Neural progenitor cell (in vitro differentiated cells): ENCODE results near the gene AIF1. TPM values are rescaled to one million over a fixed set of nuclear protein-coding genes. Genes with fewer than 3 reads are reported as not detected.

Experiments used
- DNase-seq: peaks from one replicate; pipeline ENCODE4 v3.0.0-alpha.2; 2016; ENCODE audit warnings: low spot score
- H2AFZ ChIP-seq: fragments of 200-600 bp; sonication (generic); replicated peaks from 2 replicates; pipeline ENCODE4 v1.6.1; 2016; ENCODE audit warnings: antibody characterized with exemption
- H3F3A ChIP-seq: fragments of 200-600 bp; sonication (generic); 2 replicates; pipeline ENCODE4 v1.6.1; 2016; ENCODE audit warnings: antibody characterized with exemption, low read depth
- H3K27ac ChIP-seq: fragments of 200-600 bp; sonication (generic); 2 replicates; pipeline ENCODE4 v1.5.1; 2016; ENCODE audit warnings: mild to moderate bottlenecking
- H3K27me3 ChIP-seq: fragments of 200-600 bp; sonication (generic); 2 replicates; pipeline ENCODE4 v1.6.1; 2016; ENCODE audit warnings: mild to moderate bottlenecking, moderate library complexity
- H3K36me3 ChIP-seq: fragments of 200-600 bp; sonication (generic); 2 replicates; pipeline ENCODE4 v1.5.1; 2016
- H3K4me1 ChIP-seq: fragments of 200-600 bp; sonication (generic); 2 replicates; pipeline ENCODE4 v1.6.1; 2016; ENCODE audit warnings: mixed run types
- H3K4me2 ChIP-seq: fragments of 200-600 bp; sonication (generic); 2 replicates; pipeline ENCODE4 v1.6.1; 2016
- H3K4me3 ChIP-seq: fragments of 200-600 bp; sonication (generic); 2 replicates; pipeline ENCODE4 v1.5.1; 2016
- H3K79me2 ChIP-seq: fragments of 200-600 bp; sonication (generic); 2 replicates; pipeline ENCODE4 v1.6.1; 2016; ENCODE audit warnings: low read depth
- H3K9ac ChIP-seq: fragments of 200-600 bp; sonication (generic); 2 replicates; pipeline ENCODE4 v1.6.1; 2016
- H3K9me3 ChIP-seq: fragments of 200-600 bp; sonication (generic); 2 replicates; pipeline ENCODE4 v1.5.1; 2016; ENCODE audit warnings: low read depth
- H4K20me1 ChIP-seq: fragments of 200-600 bp; sonication (generic); 2 replicates; pipeline ENCODE4 v1.6.1; 2016; ENCODE audit warnings: low read depth
- H3K27ac Mint-ChIP-seq: 3 replicates; pipeline ENCODE4 v1.8.0; 2021; ENCODE audit warnings: mixed read lengths
- H3K27me3 Mint-ChIP-seq: 2 replicates; pipeline ENCODE4 v1.8.0; 2022; ENCODE audit warnings: low read depth, mild to moderate bottlenecking, inconsistent platforms, moderate library complexity, mixed read lengths; ENCODE audit not compliant: insufficient read depth
- H3K36me3 Mint-ChIP-seq: 3 replicates; pipeline ENCODE4 v1.8.0; 2021; ENCODE audit warnings: mixed read lengths
- H3K4me1 Mint-ChIP-seq: 3 replicates; pipeline ENCODE4 v1.8.0; 2021; ENCODE audit warnings: mixed read lengths
- H3K4me3 Mint-ChIP-seq: 3 replicates; pipeline ENCODE4 v1.8.0; 2021; ENCODE audit warnings: mild to moderate bottlenecking, moderate library complexity, mixed read lengths
- H3K9me3 Mint-ChIP-seq: 3 replicates; pipeline ENCODE4 v1.8.0; 2020; ENCODE audit warnings: mixed read lengths
- EZH2 ChIP-seq: fragments of 200-600 bp; sonication (generic); IDR thresholded peaks from 2 replicates; pipeline ENCODE4 v1.6.1; 2017; ENCODE audit warnings: antibody characterized with exemption, mild to moderate bottlenecking, moderate library complexity
- EZH2phosphoT487 ChIP-seq: fragments of 200-600 bp; sonication (generic); IDR thresholded peaks from 2 replicates; pipeline ENCODE4 v1.6.1; 2017; ENCODE audit warnings: antibody characterized with exemption
- total RNA-seq: library from RNA; depleted of rRNA; stranded (reverse); fragments of >200 nt; gene quantifications from 2 replicates; pipeline ENCODE4 v1.2.3, GENCODE V29; 2015; ENCODE audit warnings: low replicate concordance
- TF ChIP-seq, protein P1 (sequence below): fragments of 200-600 bp; sonication (generic); IDR thresholded peaks from 2 replicates; pipeline ENCODE4 v1.5.1; 2017; ENCODE audit warnings: antibody characterized with exemption, mild to moderate bottlenecking

Gene AIF1
- total RNA-seq, 1 donor from 2014 or later = not detected

DNA sequence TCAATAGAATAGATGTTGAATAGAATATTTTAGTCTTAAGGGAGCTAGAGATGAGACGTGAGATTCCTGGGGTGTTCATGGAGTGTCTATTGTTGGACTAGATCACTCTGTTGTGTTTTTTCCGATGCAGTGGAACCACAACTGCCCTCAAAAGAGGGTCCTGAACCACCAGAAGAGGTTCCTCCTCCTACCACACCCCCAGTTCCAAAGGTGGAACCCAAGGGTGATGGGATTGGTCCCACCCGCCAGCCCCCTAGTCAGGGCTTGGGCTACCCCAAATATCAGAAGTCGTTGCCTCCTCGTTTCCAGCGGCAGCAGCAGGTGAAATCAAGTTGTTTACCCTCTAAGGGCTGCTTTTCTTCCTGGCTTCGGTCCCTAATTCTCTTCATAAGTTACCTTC, 14.0 kb downstream of the AIF1 start:
- Histone ChIP-seq H3K4me3 (no peak overlapping the region), H3F3A (peaks cover 62% of the 10 kb centered on the region), H3K79me2 (peaks cover 80% of the 10 kb centered on the region), H3K27me3 (no peaks in the 10 kb centered on the region), H3K36me3 (peaks cover 31% of the 10 kb centered on the region), H3K4me1 (no peaks in the 10 kb centered on the region), H3K4me2 (no peak overlapping the region), H4K20me1 (peaks cover 89% of the 10 kb centered on the region), H3K9me3 (no peaks in the 10 kb centered on the region), H3K9ac (no peak overlapping the region), H3K27ac (no peak overlapping the region), H2AFZ (no peak overlapping the region)
- Mint-ChIP-seq H3K27me3 (peaks cover 13% of the 10 kb centered on the region), H3K4me3 (no peak overlapping the region), H3K4me1 (peaks cover 2% of the 10 kb centered on the region), H3K27ac (no peak overlapping the region), H3K9me3 (no peaks in the 10 kb centered on the region), H3K36me3 (peaks cover 64% of the 10 kb centered on the region)
- no peak for DNase-seq
- TF ChIP-seq, protein P1, sequence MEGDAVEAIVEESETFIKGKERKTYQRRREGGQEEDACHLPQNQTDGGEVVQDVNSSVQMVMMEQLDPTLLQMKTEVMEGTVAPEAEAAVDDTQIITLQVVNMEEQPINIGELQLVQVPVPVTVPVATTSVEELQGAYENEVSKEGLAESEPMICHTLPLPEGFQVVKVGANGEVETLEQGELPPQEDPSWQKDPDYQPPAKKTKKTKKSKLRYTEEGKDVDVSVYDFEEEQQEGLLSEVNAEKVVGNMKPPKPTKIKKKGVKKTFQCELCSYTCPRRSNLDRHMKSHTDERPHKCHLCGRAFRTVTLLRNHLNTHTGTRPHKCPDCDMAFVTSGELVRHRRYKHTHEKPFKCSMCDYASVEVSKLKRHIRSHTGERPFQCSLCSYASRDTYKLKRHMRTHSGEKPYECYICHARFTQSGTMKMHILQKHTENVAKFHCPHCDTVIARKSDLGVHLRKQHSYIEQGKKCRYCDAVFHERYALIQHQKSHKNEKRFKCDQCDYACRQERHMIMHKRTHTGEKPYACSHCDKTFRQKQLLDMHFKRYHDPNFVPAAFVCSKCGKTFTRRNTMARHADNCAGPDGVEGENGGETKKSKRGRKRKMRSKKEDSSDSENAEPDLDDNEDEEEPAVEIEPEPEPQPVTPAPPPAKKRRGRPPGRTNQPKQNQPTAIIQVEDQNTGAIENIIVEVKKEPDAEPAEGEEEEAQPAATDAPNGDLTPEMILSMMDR = no peak
- no peak for TF ChIP-seq EZH2
- TF ChIP-seq EZH2phosphoT487 = no peak

DNA sequence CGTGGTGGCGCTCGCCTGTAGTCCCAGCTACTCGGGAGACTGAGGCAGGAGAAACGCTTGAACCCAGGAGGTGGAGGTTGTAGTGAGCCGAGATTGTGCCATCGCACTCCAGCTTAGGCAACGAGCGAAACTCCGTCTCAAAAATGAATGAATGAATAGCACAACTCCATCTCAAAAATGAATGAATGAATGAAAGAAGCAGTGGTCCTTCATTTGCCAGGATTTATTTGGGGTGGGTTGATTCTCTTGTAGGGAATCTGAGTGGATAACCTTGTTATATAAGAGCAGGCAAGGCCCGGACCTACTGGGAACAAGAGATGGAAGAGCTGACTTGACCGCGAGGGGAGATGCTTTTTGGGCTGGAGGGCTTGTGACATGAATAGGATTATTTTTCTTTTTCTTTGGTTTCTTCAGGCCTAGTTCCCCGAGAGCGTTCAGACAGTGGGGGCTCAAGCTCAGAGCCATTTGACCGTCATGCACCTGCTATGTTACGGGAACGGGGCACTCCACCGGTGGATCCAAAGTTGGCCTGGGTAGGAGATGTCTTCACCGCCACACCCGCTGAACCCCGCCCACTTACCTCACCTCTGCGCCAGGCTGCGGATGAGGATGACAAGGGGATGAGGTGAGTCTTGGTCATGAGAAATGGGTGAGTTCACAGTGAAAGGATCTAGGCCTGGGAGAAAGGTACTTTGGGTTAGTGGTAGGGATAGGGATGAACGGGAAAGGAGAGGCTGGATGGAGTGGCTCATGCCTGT, 15.3 kb downstream of the AIF1 start:
- H3K4me1 Mint-ChIP-seq = peaks cover 2% of the 10 kb centered on the region

DNA sequence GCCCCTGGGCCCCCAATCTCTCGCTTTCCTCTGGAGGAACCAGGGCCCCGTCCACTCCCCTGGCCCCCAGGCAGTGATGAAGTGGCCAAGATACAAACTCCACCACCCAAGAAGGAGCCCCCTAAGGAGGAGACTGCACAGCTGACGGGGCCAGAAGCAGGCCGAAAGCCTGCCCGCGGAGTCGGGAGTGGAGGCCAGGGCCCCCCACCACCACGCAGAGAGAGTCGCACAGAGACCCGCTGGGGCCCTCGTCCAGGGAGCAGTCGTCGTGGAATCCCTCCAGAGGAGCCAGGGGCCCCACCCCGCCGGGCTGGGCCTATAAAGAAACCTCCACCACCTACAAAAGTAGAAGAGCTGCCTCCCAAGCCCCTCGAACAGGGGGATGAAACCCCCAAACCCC, 16.2 kb downstream of the AIF1 start:
- Histone ChIP-seq H2AFZ (no peak overlapping the region), H3K79me2 (peaks cover 61% of the 10 kb centered on the region), H3K4me2 (no peak overlapping the region), H3K9me3 (no peaks in the 10 kb centered on the region), H3K4me1 (no peaks in the 10 kb centered on the region), H3K9ac (no peak overlapping the region), H4K20me1 (peaks cover 90% of the 10 kb centered on the region), H3K36me3 (peaks cover 23% of the 10 kb centered on the region), H3K4me3 (no peak overlapping the region), H3K27me3 (no peaks in the 10 kb centered on the region), H3K27ac (no peak overlapping the region), H3F3A (peaks cover 69% of the 10 kb centered on the region)
- H3K27ac Mint-ChIP-seq = no peak overlapping the region
- DNase-seq = no peak
- peaks cover 2% of the 10 kb centered on the region for H3K4me1 Mint-ChIP-seq
- peaks cover 58% of the 10 kb centered on the region for H3K36me3 Mint-ChIP-seq
- H3K9me3 Mint-ChIP-seq = no peaks in the 10 kb centered on the region
- no peak overlapping the region for H3K4me3 Mint-ChIP-seq
- H3K27me3 Mint-ChIP-seq = peaks cover 8% of the 10 kb centered on the region
- TF ChIP-seq, protein P1 = no peak
- TF ChIP-seq EZH2 = no peak
- TF ChIP-seq EZH2phosphoT487 = no peak

More for the DNA sequence above, 15.3 kb downstream of the AIF1 start:
- Mint-ChIP-seq H3K36me3 (peaks cover 61% of the 10 kb centered on the region), H3K9me3 (no peaks in the 10 kb centered on the region), H3K27me3 (peaks cover 13% of the 10 kb centered on the region), H3K4me3 (no peak overlapping the region), H3K27ac (no peak overlapping the region)
- Histone ChIP-seq H3K36me3 (peaks cover 29% of the 10 kb centered on the region), H3K27ac (no peak overlapping the region), H3K4me2 (no peak overlapping the region), H2AFZ (no peak overlapping the region), H3K4me3 (no peak overlapping the region), H3K4me1 (no peaks in the 10 kb centered on the region), H3K9ac (no peak overlapping the region), H3K79me2 (peaks cover 70% of the 10 kb centered on the region), H3F3A (peaks cover 70% of the 10 kb centered on the region), H3K27me3 (no peaks in the 10 kb centered on the region), H4K20me1 (peaks cover 92% of the 10 kb centered on the region), H3K9me3 (no peaks in the 10 kb centered on the region)
- DNase-seq = no peak
- TF ChIP-seq EZH2phosphoT487 (no peak), EZH2 (no peak)
- TF ChIP-seq, protein P1 = no peak
